HepG2 (cell line): ENCODE results near the gene ERF. TPM values are rescaled to one million over a fixed set of nuclear protein-coding genes. Genes with fewer than 3 reads are reported as not detected.

ENCODE experiments used
- ARID2 ChIP-seq: sonication (generic); formaldehyde crosslinking; IDR thresholded peaks from 2 replicates; pipeline ENCODE4 v1.8.1; 2022; ENCODE audit warnings: mild to moderate bottlenecking, missing genetic modification reagents, borderline replicate concordance
- FOXK1 ChIP-seq: sonication (generic); formaldehyde crosslinking; IDR thresholded peaks from 2 replicates; pipeline ENCODE4 v1.4.0; 2020; ENCODE audit warnings: low read depth, missing genetic modification reagents, borderline replicate concordance
- MLXIP ChIP-seq: sonication (generic); formaldehyde crosslinking; IDR thresholded peaks from 2 replicates; pipeline ENCODE4 v1.9.0; 2021; ENCODE audit warnings: missing genetic modification reagents, borderline replicate concordance
- NFE2L2 ChIP-seq: fragments of 150-350 bp; IDR thresholded peaks from 2 replicates; pipeline ENCODE4 v1.6.1; 2014; ENCODE audit warnings: low read length
- PAWR ChIP-seq: sonication (generic); formaldehyde crosslinking; IDR thresholded peaks from 2 replicates; pipeline ENCODE4 v1.4.0; 2020; ENCODE audit warnings: missing genetic modification reagents, mild to moderate bottlenecking, borderline replicate concordance
- PHB2 ChIP-seq: fragments of 450-650 bp; IDR thresholded peaks from 2 replicates; pipeline ENCODE4 v1.6.1; 2018; ENCODE audit not compliant: partially characterized antibody
- ZFP36L1 ChIP-seq: sonication (generic); formaldehyde crosslinking; IDR thresholded peaks from 2 replicates; pipeline ENCODE4 v1.8.0; 2022; ENCODE audit warnings: mild to moderate bottlenecking, missing genetic modification reagents, moderate library complexity
- ZNF318 ChIP-seq: sonication (generic); formaldehyde crosslinking; IDR thresholded peaks from 2 replicates; pipeline ENCODE4 v1.4.0; 2020; ENCODE audit warnings: mild to moderate bottlenecking, missing genetic modification reagents
- ZNF574 ChIP-seq: sonication (generic); formaldehyde crosslinking; IDR thresholded peaks from 2 replicates; pipeline ENCODE4 v1.4.0; 2020; ENCODE audit warnings: missing genetic modification reagents
- ZNF577 ChIP-seq: sonication (generic); formaldehyde crosslinking; IDR thresholded peaks from 2 replicates; pipeline ENCODE4 v1.4.0; 2020; ENCODE audit warnings: mild to moderate bottlenecking, low read depth, missing genetic modification reagents, borderline replicate concordance
- polyA plus RNA-seq, 8 experiments: library from polyadenylated mRNA; depleted of rRNA in 3 of 8; stranded (reverse) in 7 of 8; unstranded in 1 of 8; fragments of >200 nt; fragmentation: Illumina TruSeq in 4 of 8; extraction: Trizol in 4 of 8; gene quantifications; 2 replicates each; pipeline versions ENCODE4 v1.2.1 to v1.2.3, GENCODE V29; 2011 to 2016; ENCODE audit warnings: low read depth in 4 of 8, missing spikeins in 1 of 8, mixed read lengths in 1 of 8; ENCODE audit not compliant: insufficient read depth in 1 of 8
- total RNA-seq, 5 experiments: library from RNA; depleted of rRNA; stranded (reverse); fragments of >200 nt; fragmentation: Illumina TruSeq; extraction: Trizol; gene quantifications; 2 replicates each; pipeline ENCODE4 v1.2.3, GENCODE V29; 2016; ENCODE audit warnings: low read depth in 1 of 5

Gene ERF
- total and polyA plus RNA-seq, 2 of the 13 experiments (the other 11 are each of a cell fraction or from before 2014, with no cell fraction given) = 67.1 to 69.9 TPM

GRCh38 chr19:42268142-42268703, 13.3 kb upstream of the ERF start (continued):
- peak; percentile 71 for TF ChIP-seq ZNF574 (CRISPR knock-in tag)
- TF ChIP-seq ZFP36L1 = peak; percentile 72; the same call in 1 of the 2 replicates
- no peak for TF ChIP-seq ARID2 (CRISPR knock-in tag)
- no peak for TF ChIP-seq PAWR (CRISPR knock-in tag)
- peak; percentile 56 for TF ChIP-seq FOXK1 (CRISPR knock-in tag)
- no peak for TF ChIP-seq MLXIP (CRISPR knock-in tag)
- no peak for TF ChIP-seq ZNF577
- no peak for TF ChIP-seq ZNF318 (CRISPR knock-in tag)
- TF ChIP-seq NFE2L2 = no peak
- no peak for TF ChIP-seq PHB2
